Hematopoietic multipotent progenitor cell (in vitro differentiated cells): Measurements from ENCODE around the gene COL5A1. TPM values are rescaled to one million over a fixed set of nuclear protein-coding genes. Genes with fewer than 3 reads are reported as not detected.

Source experiments
- DNase-seq, 3 donors: peaks; one replicate each; pipeline ENCODE4 v3.0.0-alpha.2; 2011 to 2015; ENCODE audit warnings: low read depth in 2 of 3, low spot score in 2 of 3
- total RNA-seq: library from RNA; depleted of rRNA; stranded (reverse); fragments of >200 nt; gene quantifications from one replicate; pipeline ENCODE4 v1.2.3, GENCODE V29; 2012

Gene COL5A1
- total RNA-seq, 1 donor = 10.5 TPM

GRCh38 chr9:134804871-134805270 lies 163.3 kb downstream of the COL5A1 start:
- no peak for DNase-seq

- no peak for DNase-seq
Measured at GRCh38 chr9:134807716-134808446, 166.3 kb downstream of the COL5A1 start.

- DNase-seq = no peak
Measured at GRCh38 chr9:134808447-134808792, 166.8 kb downstream of the COL5A1 start.

GRCh38 chr9:134809292-134809691 lies 167.7 kb downstream of the COL5A1 start:
- DNase-seq = no peak

DNA sequence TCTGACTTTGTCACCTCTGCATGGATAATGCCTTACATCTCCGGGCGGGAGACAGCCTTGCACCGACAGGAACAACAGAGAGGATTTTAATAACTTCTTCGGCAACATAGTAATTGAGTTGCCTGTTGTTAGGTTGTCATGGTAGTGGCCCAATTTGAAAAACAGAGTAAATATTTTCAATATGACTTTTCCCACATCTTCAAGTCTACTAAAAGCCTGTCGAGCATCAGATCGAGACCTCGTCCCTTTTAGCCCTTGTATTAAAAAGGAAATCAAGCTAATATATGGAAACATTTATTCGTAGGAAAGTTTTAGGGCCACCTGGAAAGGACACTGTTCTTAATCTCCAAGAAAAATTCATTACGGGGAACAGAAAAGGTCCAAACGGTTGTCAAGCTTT lies 168.2 kb downstream of the COL5A1 start:
- DNase-seq = no peak

DNA sequence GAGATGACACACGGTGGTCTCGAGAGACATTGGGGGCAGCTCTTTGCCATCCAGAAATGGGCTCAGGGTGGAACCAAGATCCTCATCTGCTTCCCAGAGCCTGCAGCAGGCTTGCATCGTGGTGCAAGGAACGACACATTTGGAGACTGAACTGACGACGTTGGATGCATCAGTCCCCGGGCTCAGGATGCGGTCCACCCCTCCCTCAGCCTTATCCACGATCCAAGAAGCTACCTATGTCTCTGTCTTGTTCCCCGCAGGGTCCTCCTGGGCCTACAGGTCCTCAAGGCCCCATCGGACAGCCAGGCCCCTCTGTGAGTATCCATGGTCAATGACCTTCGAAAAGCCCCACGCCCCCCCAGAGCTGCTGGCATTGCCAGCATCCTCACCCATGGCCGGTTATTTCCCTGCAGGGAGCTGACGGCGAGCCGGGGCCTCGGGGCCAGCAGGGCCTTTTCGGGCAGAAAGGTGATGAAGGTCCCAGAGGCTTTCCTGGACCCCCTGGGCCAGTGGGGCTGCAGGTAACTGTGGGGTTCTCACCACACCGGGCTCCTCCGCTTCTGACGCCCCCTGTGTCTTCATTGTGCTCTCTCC lies 169.6 kb downstream of the COL5A1 start:
- DNase-seq = no peak

GRCh38 chr9:134811673-134812342 lies 170.2 kb downstream of the COL5A1 start:
- DNase-seq = no peak

DNA sequence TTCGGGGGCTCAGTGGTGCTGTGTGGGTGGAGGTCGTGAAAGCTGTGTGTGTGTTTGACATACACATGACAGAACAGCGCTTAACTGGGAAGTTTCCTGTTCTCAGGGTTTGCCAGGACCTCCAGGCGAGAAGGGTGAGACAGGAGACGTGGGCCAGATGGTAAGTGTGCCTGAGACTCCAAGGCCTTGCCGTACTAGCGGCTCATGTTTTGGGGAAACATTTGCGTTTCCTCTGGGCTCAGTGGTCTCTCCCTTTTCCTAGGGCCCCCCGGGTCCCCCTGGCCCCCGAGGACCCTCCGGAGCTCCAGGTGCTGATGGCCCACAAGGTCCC lies 170.7 kb downstream of the COL5A1 start:
- no peak for DNase-seq

DNA sequence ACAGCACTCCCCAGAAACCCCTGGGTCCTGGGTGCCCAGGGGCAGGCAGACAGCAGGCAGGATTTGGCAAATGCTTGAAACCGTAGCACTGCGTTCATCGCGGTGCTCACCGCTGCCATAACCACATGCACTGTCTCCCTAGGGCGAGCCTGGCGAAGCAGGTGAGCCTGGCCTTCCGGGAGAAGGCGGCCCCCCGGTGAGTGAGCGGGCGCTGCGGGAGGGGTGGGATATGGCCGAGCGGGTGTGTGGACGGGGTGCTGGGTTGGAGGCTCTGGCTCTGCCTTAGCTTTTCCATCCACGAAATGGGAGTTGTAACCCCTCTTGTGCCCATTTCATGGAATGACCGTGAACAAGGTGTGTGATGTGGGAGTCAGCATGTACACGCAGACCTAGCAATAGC lies 172.2 kb downstream of the COL5A1 start:
- no peak for DNase-seq

DNA sequence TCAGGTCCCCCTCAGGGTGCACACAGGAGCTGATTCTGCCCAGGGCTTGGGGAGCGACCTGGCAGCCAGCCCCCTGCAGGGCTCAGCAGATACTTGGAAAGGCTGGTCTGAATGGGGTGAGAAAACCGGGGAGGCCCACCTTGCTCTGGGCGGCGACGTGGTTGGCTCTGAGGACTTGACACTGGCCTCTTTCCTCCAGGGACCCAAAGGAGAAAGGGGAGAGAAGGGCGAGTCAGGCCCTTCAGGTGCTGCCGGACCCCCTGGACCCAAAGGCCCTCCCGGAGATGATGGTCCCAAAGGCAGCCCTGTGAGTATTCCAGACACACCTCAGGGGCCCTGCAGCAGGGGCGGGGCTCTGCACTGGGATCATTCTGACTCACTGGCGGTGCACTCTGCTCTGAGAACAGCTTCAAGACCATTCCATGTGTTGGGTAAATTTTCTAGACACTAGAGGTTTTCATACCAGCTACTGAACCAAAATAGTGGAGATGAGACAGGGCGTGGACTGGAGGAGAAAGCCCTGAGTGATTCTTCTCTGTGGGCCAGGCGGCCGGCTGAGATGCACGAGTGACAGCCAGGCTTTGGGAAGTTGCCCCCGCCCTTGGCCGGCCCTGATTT lies 173.1 kb downstream of the COL5A1 start:
- no peak for DNase-seq

GRCh38 chr9:134815435-134816214 lies 174.0 kb downstream of the COL5A1 start:
- DNase-seq = no peak

- no peak for DNase-seq
Measured at GRCh38 chr9:134816264-134816663, 174.7 kb downstream of the COL5A1 start.

DNA sequence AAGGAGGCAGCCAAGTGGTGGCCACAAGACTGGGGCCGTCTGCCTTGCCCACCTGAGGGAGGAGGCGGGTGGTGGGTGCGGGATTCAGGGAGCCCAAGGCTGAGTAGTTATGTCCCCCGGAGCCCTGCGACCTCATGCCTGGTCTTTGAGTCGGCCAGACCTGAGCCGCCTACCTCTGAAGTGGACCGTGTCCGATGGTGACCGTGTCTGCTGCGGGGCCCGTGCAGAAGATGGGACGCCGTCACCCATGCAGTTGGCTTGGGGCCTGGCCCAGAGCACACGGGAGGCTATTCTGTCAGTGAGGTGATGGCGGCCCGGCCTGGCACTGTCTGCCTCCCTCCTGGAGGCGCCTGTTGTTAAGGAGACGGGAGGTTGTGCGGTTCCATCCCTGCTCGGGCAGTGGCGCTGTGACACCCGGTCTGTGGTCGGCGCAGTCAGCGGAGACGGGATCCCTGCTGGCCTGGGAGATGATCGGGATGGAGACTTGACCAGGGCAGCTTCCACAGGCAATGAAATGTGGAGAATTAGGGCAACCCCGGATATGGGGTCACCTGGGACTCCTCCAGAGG lies 176.5 kb downstream of the COL5A1 start:
- no peak for DNase-seq

GRCh38 chr9:134818591-134818990 lies 177.0 kb downstream of the COL5A1 start:
- DNase-seq = no peak

- no peak for DNase-seq
Measured at GRCh38 chr9:134820901-134821300, 179.3 kb downstream of the COL5A1 start.

DNA sequence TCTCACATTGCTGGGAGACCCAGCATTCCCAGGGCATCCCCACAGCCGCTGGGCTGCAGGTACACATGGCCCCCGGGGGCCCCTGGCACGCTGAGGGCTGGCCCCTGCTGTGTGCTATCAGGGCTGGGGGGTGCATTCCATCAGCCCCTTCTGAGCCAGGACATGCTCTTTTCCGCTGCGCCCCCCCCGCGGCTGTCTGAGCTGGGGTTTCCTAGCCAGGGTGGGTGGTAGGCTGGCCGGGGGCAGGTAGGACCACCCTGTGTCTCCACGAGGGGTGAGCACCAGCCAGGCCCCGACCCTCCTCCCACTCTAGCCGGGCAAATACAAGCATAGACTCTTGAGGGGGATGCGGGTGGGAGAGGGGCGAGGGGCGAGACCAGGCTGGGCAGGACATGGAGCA lies 180.9 kb downstream of the COL5A1 start:
- DNase-seq = no peak

GRCh38 chr9:134823623-134824022 lies 182.0 kb downstream of the COL5A1 start:
- DNase-seq = no peak

DNA sequence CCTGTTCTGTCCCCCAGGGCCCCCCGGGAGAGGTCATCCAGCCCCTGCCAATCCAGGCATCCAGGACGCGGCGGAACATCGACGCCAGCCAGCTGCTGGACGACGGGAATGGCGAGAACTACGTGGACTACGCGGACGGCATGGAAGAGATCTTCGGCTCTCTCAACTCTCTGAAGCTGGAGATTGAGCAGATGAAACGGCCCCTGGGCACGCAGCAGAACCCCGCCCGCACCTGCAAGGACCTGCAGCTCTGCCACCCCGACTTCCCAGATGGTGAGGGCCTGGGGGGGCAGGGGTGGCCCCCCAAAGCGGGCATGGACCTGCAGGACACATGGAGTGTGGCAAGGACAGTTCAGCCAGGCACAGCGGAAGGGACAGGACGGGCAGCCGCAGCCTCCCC lies 183.0 kb downstream of the COL5A1 start:
- no peak for DNase-seq

- DNase-seq = no peak
Measured at GRCh38 chr9:134825025-134825424, 183.4 kb downstream of the COL5A1 start.

GRCh38 chr9:134826336-134827285 lies 185.0 kb downstream of the COL5A1 start:
- DNase-seq = no peak
